HG03159 (cell line): ENCODE measurements around the gene SFXN2.
"Not testable (repeated sequence)": the region's sequence is repeated elsewhere in the genome, so short reads cannot be mapped to it uniquely, and the experiment has no call there.

Experiments
- ATAC-seq: cut with Tn5 transposase; IDR thresholded peaks from one replicate; pipeline ENCODE4 v1.9.1; 2021; ENCODE audit warnings: mild to moderate bottlenecking, moderate library complexity; ENCODE audit not compliant: unreplicated experiment

Gene SFXN2

DNA sequence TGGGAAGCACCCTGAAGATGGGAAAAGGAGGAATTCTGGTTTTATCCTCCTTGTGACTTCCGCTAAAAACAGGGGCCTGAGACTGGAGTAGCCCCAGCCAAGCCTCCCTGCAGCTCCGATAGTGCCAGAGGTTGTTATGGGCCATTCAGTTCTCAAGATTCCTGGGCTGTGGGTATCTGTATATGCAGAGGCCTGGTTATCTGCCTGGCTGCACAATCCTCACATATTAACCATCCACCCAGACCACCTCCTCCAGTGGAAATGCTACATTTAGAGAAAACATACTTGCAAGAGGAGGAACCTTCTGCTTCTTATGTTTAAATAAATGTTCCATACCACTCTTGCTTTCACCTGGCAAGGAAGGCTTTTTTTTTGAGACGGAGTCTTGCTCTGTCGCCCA, 34.8 kb upstream of the SFXN2 start:
- no peak for ATAC-seq

DNA sequence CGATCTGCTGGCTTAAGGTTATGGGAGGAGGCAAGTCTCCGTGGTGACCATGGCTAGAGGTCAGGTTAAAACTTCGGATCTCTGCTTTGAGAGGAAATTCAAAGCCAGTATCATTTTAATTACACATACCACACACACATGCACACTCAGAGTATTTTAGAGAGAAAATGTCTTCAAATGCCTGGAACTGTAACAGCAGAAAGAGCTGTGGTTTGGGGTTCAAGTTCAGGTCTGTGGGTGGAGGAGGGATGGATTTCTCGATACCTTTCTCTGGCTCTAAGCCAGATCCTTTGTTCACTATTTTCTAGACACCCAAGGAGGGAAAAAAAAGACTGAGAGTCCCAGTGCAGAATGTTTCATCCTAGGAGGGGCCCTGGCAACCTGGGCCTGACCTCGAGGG, 32.7 kb upstream of the SFXN2 start:
- no peak for ATAC-seq

GRCh38 chr10:102682416-102682815, 32.0 kb upstream of the SFXN2 start:
- no peak for ATAC-seq

- ATAC-seq: no peak
Observed at GRCh38 chr10:102682981-102683380, 31.5 kb upstream of the SFXN2 start.

- ATAC-seq: no peak
Observed at GRCh38 chr10:102683736-102684135, 30.7 kb upstream of the SFXN2 start.

DNA sequence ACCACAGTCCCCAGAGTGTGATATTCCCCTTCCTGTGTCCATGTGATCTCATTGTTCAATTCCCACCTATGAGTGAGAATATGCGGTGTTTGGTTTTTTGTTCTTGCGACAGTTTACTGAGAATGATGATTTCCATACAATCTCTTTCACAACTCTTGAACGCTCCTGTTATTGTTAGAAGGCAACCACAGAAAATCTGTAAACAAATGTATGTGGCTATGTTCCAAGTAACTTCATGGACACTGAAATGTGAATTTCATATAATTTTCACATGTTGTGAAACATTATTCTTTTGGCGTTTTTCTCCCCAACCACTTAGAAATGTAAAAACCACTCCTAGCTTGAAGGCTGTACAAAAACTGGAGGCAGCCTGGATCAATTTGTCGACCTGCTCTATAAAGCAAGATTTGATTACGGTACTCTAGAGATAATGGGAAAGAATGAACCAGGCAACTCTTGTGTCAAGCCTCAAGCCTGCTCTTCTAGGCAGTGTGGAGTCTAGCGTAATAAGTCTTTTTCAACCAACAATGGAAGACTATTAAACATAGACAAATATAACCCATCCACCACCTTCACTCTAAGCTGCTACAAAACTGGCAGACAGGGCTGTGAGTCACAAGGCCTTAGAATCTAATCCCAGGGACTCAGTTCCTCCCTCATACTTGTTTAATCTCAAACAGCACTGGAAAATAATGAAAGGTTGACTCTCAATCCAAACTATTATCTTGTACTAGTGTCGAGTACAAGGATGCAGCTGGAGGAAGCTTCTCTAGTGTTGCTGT, 23.0 kb upstream of the SFXN2 start:
- no peak for ATAC-seq

DNA sequence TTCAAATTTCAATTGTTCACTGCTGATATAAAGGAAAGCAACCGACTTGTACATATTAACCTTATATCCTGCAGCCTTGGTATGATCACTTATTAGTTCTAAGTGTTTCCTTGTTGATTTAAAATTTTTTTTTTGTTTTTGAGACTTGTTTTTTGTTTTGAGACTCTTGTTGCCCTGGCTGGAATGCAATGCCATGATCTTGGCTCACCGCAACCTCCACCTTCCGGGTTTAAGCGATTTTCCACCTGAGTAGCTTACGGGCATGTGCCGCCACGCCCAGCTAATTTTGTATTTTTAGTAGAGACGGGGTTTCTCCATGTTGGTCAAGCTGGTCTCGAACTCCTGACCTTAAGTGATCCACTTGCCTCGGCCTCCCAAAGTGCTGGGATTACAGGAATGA, 19.0 kb upstream of the SFXN2 start:
- ATAC-seq: not testable (repeated sequence)

GRCh38 chr10:102696736-102697135, 17.7 kb upstream of the SFXN2 start:
- ATAC-seq: no peak

- no peak for ATAC-seq
Observed at GRCh38 chr10:102698894-102699293, 15.5 kb upstream of the SFXN2 start.

- no peak for ATAC-seq
Observed at GRCh38 chr10:102701272-102701671, 13.2 kb upstream of the SFXN2 start.

- ATAC-seq: no peak
Observed at GRCh38 chr10:102701796-102702195, 12.6 kb upstream of the SFXN2 start.

DNA sequence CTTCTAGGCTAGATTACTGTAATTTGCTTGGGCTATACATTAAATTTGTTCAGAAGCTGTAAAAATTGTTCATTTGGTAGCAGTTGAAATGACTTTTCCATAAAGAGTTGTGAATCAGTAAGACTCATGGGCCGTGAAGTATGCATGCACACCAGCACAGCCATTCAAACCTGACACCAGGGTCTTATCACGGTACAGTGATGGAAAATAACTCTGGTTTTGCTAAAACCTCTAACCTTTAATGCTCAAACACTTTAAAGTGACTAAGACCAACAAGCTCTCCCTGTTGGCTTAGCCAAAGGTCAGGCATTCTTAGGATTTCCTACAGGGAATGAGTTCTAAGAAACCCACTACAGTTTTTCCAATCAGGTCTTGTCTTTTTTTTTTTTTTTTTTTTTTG, 11.7 kb upstream of the SFXN2 start:
- no peak for ATAC-seq

GRCh38 chr10:102704915-102705314, 9.5 kb upstream of the SFXN2 start:
- ATAC-seq: no peak

- no peak for ATAC-seq
Observed at GRCh38 chr10:102705531-102705930, 8.9 kb upstream of the SFXN2 start.

- ATAC-seq: no peak
Observed at GRCh38 chr10:102710609-102711008, 3.8 kb upstream of the SFXN2 start.

DNA sequence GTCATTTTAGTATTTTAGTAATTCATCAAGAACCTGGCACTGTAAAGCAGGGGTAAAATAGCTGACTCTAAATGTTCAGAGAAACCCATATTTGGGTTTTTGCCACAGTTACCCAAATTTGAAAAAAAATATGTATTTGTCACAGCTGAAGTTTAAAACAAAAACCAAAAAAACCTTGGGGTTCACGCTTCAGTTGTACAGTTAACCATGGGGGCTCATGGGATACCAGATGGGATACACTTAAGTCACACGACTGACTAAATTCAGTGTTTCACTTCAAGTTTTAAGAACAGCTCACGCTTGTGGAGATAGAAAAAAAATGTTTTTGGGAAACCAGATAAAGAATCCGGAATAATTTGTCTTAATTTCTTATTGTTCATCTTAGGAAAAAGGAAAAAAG, 2.3 kb upstream of the SFXN2 start:
- no peak for ATAC-seq

GRCh38 chr10:102712843-102713538, 1.4 kb upstream of the SFXN2 start:
- no peak for ATAC-seq

- ATAC-seq: no peak
Observed at GRCh38 chr10:102713539-102713813, 960 bp upstream of the SFXN2 start.

GRCh38 chr10:102713814-102714620, 419 bp upstream of the SFXN2 start, which contains the start of gene ARL3:
Gene ARL3, minus strand, starts transcription at chr10:102714397. Its CDS starts 122 bp downstream, at chr10:102714275.
- peak; percentile 80 for ATAC-seq

DNA sequence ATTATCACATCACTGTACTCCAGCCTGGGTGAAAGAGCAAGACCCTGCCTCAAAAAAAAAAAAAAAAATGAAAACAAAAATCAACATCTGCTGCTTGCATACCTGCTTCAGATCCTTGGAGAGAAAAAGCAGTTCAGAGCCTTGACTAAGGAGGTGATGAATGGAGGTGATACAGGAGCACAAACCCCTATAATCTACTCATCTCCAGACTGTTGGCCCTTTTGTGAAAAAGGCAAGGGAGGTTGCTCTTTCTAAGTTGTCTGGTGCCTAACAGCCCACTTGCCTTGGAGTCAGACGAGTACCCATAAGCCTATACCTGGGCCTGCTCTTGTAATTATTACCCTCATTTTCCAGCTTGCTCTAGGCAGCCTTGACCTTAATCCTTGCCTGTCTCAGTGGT, 1.4 kb downstream of the SFXN2 start:
- no peak for ATAC-seq

DNA sequence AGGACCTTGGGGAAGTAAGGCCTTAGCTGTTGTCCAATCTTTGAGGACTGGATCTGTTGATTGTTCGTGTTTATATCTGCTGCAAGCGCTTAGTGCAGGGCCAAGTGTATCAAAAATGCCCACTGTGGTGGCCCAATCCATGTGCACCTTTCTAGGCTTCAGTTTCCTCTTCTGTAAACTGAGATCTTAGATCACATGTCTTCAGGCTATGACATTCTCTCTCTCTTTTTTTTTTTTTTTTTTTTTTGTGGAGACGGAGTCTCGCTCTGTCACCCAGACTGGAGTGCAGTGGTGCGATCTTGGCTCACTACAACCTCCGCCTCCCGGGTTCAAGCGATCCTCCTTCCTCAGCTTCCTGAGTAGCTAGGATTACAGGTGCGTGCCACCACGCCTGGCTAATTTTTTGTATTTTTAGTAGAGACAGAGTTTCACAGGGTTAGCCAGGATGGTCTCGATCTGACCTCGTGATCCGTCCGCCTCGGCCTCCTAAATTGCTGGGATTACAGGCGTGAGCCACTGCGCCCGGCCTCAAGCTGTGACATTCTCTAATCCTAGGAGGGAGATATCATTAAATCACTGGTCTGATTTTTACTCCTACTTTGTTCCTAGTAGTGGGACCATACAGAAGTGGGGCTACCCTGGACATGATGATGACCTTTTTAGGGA, 2.6 kb downstream of the SFXN2 start:
- ATAC-seq: not testable (repeated sequence)
